Endothelial cell of umbilical vein (primary cell): ENCODE results near the gene DCLK1.

Experiments used
- GATA2 ChIP-seq: IDR thresholded peaks from 2 replicates; pipeline ENCODE4 v1.7.0; 2011; ENCODE audit warnings: low read depth, mild to moderate bottlenecking, moderate library complexity, mixed read lengths, low read length; ENCODE audit not compliant: insufficient read length, insufficient read depth
- MYC ChIP-seq: IDR thresholded peaks from one replicate; pipeline ENCODE4 v1.6.1; 2011; ENCODE audit warnings: mild to moderate bottlenecking, low read depth, low read length

GRCh38 chr13:36151591-36151990 is 20.4 kb upstream of the DCLK1 start:
- no peak for TF ChIP-seq GATA2
- no peak for TF ChIP-seq MYC
